Neuronal stem cell (in vitro differentiated cells): ENCODE measurements around the gene ZNF320.
"Not testable (repeated sequence)": the region's sequence is repeated elsewhere in the genome, so short reads cannot be mapped to it uniquely, and the experiment has no call there.

ENCODE experiments used
- DNase-seq: peaks from one replicate; pipeline ENCODE4 v3.0.0-alpha.2; 2013; ENCODE audit warnings: low spot score
- H2AFZ ChIP-seq: one replicate; pipeline ENCODE4 v1.6.1; 2013; ENCODE audit warnings: mild to moderate bottlenecking, low read length, inconsistent platforms
- H2AK5ac ChIP-seq: 2 replicates; pipeline ENCODE4 v1.6.1; 2013; ENCODE audit warnings: low read depth, mild to moderate bottlenecking, inconsistent platforms, low read length, moderate library complexity, mixed read lengths
- H2BK120ac ChIP-seq: 2 replicates; pipeline ENCODE4 v1.6.1; 2013; ENCODE audit warnings: low read depth, mild to moderate bottlenecking, inconsistent platforms, low read length, moderate library complexity, mixed read lengths
- H2BK12ac ChIP-seq: one replicate; pipeline ENCODE4 v1.6.1; 2013; ENCODE audit warnings: low read length, inconsistent platforms
- H2BK15ac ChIP-seq: 2 replicates; pipeline ENCODE4 v1.6.1; 2013; ENCODE audit warnings: mild to moderate bottlenecking, low read length, inconsistent platforms, mixed read lengths
- H2BK5ac ChIP-seq: one replicate; pipeline ENCODE4 v1.6.1; 2013; ENCODE audit warnings: inconsistent platforms, mild to moderate bottlenecking, low read length, moderate library complexity
- H3K14ac ChIP-seq: one replicate; pipeline ENCODE4 v1.6.1; 2013; ENCODE audit warnings: low read length, inconsistent platforms
- H3K18ac ChIP-seq: 2 replicates; pipeline ENCODE4 v1.6.1; 2013; ENCODE audit warnings: low read length, inconsistent platforms
- H3K23ac ChIP-seq: 2 replicates; pipeline ENCODE4 v1.6.1; 2013; ENCODE audit warnings: low read depth, mild to moderate bottlenecking, mixed read lengths, low read length, inconsistent platforms; ENCODE audit not compliant: poor library complexity
- H3K27ac ChIP-seq: replicated peaks from 3 replicates; pipeline ENCODE4 v1.5.1; 2013; ENCODE audit warnings: low read length, inconsistent platforms
- H3K27me3 ChIP-seq, 3 experiments: 2 replicates each; pipeline ENCODE4 v1.6.1; 2013; ENCODE audit warnings: low read length in 3 of 3, mild to moderate bottlenecking in 2 of 3, inconsistent platforms in 1 of 3, low read depth in 1 of 3, mixed read lengths in 1 of 3, moderate library complexity in 1 of 3; ENCODE audit not compliant: control insufficient read depth in 3 of 3, insufficient read depth in 3 of 3
- H3K36me3 ChIP-seq, 2 donors: replicated peaks in 1 of 2; 2 replicates each; pipeline ENCODE4 v1.6.1; 2013; ENCODE audit warnings: low read length in 2 of 2; ENCODE audit not compliant: control insufficient read depth in 2 of 2, insufficient read depth in 2 of 2
- H3K4ac ChIP-seq: 2 replicates; pipeline ENCODE4 v1.6.1; 2013; ENCODE audit warnings: inconsistent platforms, mild to moderate bottlenecking, low read length, moderate library complexity
- H3K4me1 ChIP-seq, 2 donors: 1 replicate in 1 of 2; 2 replicates in 1 of 2; pipeline ENCODE4 v1.6.1; 2013; ENCODE audit warnings: low read length in 2 of 2, low read depth in 1 of 2; ENCODE audit not compliant: control insufficient read depth in 2 of 2, insufficient read depth in 1 of 2
- H3K4me2 ChIP-seq: one replicate; pipeline ENCODE4 v1.6.1; 2013; ENCODE audit warnings: mild to moderate bottlenecking, low read length, inconsistent platforms; ENCODE audit not compliant: insufficient read depth, poor library complexity, severe bottlenecking
- H3K4me3 ChIP-seq, 2 donors: 2 replicates each; pipeline ENCODE4 v1.5.1; 2013; ENCODE audit warnings: low read length in 2 of 2, mild to moderate bottlenecking in 2 of 2, inconsistent platforms in 1 of 2, moderate library complexity in 1 of 2
- H3K79me1 ChIP-seq: one replicate; pipeline ENCODE4 v1.6.1; 2013; ENCODE audit warnings: low read depth, mild to moderate bottlenecking, inconsistent platforms, low read length, moderate library complexity
- H3K9ac ChIP-seq: one replicate; pipeline ENCODE4 v1.6.1; 2013; ENCODE audit warnings: mild to moderate bottlenecking, low read depth, low read length, inconsistent platforms; ENCODE audit not compliant: poor library complexity
- H3K9me3 ChIP-seq, 2 donors: replicated peaks in 1 of 2; 2 replicates each; pipeline versions ENCODE3 to v1.6.1; 2013; ENCODE audit warnings: low read length in 2 of 2, mild to moderate bottlenecking in 2 of 2, inconsistent platforms in 1 of 2, low read depth in 1 of 2, mixed read lengths in 1 of 2, moderate library complexity in 1 of 2; ENCODE audit not compliant: control insufficient read depth in 2 of 2, insufficient read depth in 1 of 2
- H4K8ac ChIP-seq: one replicate; pipeline ENCODE4 v1.6.1; 2013; ENCODE audit warnings: low read depth, mild to moderate bottlenecking, inconsistent platforms, low read length, moderate library complexity
- H4K91ac ChIP-seq: one replicate; pipeline ENCODE4 v1.6.1; 2013; ENCODE audit warnings: low read length, low read depth, mild to moderate bottlenecking, inconsistent platforms; ENCODE audit not compliant: poor library complexity
- WGBS, 2 donors: extraction: QIAGEN DNeasy Blood & Tissue Kit; methylation state at CpG; one replicate each; pipeline ENCODE4 v1.1.7; 2013; ENCODE audit warnings: missing lambda C conversion rate in 2 of 2, mixed read lengths in 1 of 2; ENCODE audit not compliant: insufficient read length in 2 of 2, insufficient replicate concordance in 1 of 2; ENCODE audit errors: extremely low coverage in 2 of 2; 5-methylcytosine and 5-hydroxymethylcytosine counted together

ZNF320 gene

DNA sequence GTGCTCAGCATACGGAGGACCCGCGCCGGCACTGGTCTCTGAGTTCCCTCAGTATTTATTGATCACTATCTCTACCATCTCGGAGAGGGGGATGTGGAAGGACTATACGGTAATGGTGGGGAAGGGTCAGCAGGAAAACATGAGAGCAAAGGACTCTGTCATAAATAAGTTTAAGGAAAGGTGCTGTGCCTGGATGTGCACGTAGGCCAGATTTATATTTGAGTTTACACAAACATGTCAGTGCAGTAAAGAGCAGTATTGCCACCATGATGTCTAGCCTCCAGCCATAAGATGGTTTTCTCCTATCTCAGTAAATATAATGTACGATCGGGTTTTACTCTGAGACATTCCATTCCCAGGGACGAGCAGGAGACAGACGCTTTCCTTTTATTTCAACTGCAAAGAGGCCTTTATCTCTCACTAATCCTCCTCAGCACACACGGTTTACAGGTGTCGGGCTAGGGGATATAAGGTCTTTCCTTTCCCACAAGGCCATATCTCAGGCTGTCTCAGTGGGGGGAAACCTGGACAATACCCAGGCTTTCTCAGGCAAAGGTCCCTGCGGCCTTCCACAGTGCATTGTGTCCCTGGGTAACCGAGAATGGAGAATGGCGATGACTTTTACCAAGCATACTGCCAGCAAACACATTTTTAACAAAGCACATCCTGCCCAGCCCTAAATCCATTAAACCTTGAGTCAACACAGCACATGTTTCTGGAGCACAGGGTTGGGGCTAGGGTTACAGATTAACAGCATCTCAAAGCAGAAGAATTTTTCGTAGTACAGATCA lies 47.5 kb upstream of the ZNF320 start:
- H3K4me2 ChIP-seq, H3K79me1 ChIP-seq, H3K4me3 ChIP-seq, H4K91ac ChIP-seq, H4K8ac ChIP-seq, H3K4me1 ChIP-seq, H2BK12ac ChIP-seq, H3K4ac ChIP-seq, H2BK120ac ChIP-seq, H3K27me3 ChIP-seq, H2BK15ac ChIP-seq, H2AK5ac ChIP-seq, H3K9ac ChIP-seq, H3K23ac ChIP-seq, H2BK5ac ChIP-seq, DNase-seq, H2AFZ ChIP-seq, H3K14ac ChIP-seq, H3K18ac ChIP-seq: not testable (repeated sequence)
- Histone ChIP-seq H3K9me3 (peaks cover 14 to 33% of the 10 kb centered on the region in 2 donors), H3K36me3 (peaks cover 8 to 19% of the 10 kb centered on the region in 2 donors), H3K27ac (peak overlapping the region; percentile 30)
- no CpG with 5 or more reads among the region's 17 CpGs for WGBS, 2 donors

DNA sequence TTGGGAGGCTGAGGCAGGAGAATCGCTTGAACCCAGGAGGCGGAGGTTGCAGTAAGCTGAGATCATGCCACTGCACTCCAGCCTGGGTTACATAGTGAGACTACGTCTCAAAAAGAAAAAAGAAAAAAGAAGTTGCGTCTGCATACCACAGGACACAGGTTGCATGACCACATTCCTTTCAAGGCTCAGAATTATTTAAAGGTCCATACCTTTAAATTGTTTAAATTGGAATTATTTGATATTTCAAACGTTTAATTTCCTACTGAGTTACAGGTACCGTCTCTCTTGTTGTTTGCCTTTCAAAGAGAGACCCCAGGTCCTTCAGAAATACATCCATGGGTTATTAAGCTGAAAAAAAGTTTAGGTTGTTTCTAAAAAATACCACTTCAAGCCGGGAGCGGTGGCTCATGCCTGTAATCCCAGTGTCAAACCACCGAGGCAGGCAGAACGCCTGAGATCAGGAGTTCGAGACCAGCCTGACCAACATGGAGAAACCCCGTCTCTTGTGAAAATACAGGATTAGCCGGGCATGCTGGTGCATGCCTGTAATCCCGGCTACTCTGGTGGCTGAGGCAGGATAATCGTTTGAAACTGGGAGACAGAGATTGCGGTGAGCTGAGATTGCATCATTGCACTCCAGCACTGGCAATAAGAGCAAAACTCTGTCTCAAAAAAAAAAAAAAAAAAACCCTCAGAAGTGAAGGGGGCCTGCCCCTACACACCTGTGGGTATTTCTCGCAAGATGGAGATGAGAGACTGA lies 46.6 kb upstream of the ZNF320 start:
- no peak overlapping the region for H3K4ac ChIP-seq
- H3K4me3 ChIP-seq = no peak overlapping the region
- no CpG with 5 or more reads among the region's 17 CpGs for WGBS, 2 donors
- H3K4me2 ChIP-seq = no peak overlapping the region
- no peak overlapping the region for H3K14ac ChIP-seq
- peaks cover 3 to 11% of the 10 kb centered on the region in 2 donors for H3K36me3 ChIP-seq
- no peak overlapping the region for H2BK15ac ChIP-seq
- H3K9ac ChIP-seq = no peak overlapping the region
- H2BK12ac ChIP-seq = peak overlapping the region; percentile 90
- H2AK5ac ChIP-seq = no peak overlapping the region
- H3K23ac ChIP-seq = no peak overlapping the region
- H3K9me3 ChIP-seq = peaks cover 12 to 30% of the 10 kb centered on the region in 2 donors
- DNase-seq = no peak
- peak overlapping the region; percentile 38 for H3K18ac ChIP-seq
- peaks cover 3% of the 10 kb centered on the region in 2 donors for H3K4me1 ChIP-seq
- peak overlapping the region; percentile 43 for H3K27ac ChIP-seq
- no peak overlapping the region for H2AFZ ChIP-seq
- no peaks in the 10 kb centered on the region for H3K27me3 ChIP-seq
- H3K79me1 ChIP-seq = no peaks in the 10 kb centered on the region
- no peak overlapping the region for H2BK120ac ChIP-seq
- H4K91ac ChIP-seq = no peak overlapping the region
- H4K8ac ChIP-seq = no peak overlapping the region
- no peak overlapping the region for H2BK5ac ChIP-seq

DNA sequence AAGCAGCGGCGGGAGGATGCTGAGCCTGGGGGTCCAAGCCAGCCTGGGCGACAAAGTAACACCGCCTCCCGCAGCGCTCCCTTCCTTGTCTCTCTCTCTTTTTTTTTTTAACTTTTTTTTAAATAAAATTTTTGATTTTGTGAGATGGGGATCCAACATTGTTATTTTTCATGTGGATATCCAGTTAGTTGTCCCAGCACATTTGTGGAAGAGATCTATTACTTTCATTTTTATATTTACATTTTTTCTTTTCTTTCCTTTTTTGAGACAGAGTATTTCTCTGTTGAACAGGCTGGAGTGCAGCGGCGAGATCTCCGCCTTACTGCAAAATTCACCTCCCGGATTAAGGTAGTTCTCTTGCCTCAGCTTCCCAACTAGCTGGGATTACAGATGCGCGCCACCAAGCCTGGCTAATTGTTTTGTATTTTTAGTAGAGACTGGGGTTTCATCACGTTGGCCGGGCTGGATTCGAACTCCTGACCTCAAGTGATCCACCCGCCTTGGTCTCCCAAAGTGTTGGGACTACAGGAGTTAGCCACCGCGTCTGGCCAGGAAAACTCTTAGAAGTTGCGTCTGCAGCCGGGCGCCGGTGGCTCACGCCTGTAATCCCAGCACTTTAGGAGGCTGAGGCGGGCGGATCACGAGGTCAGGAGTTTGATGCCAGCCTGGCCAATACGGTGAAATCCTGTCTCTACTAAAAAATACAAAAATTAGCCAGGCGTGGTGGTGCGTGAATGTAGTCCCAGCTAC lies 45.9 kb upstream of the ZNF320 start:
- Histone ChIP-seq H2BK120ac (no peak overlapping the region), H3K9ac (no peak overlapping the region), H2AK5ac (no peak overlapping the region), H3K4me2 (peak overlapping the region; percentile 60), H3K23ac (peak overlapping the region; percentile 43), H2AFZ (peak overlapping the region; percentile 93), H2BK12ac (no peak overlapping the region), H3K79me1 (no peaks in the 10 kb centered on the region), H3K4me3 (peak overlapping the region; percentile 33 to 89), H4K8ac (no peak overlapping the region), H2BK5ac (no peak overlapping the region), H4K91ac (no peak overlapping the region), H3K27me3 (no peaks in the 10 kb centered on the region), H3K18ac (peak overlapping the region; percentile 94), H3K36me3 (peaks cover 0 to 4% of the 10 kb centered on the region in 2 donors), H2BK15ac (no peak overlapping the region), H3K14ac (no peak overlapping the region), H3K4me1 (peaks cover 3% of the 10 kb centered on the region in 2 donors), H3K4ac (no peak overlapping the region), H3K9me3 (peaks cover 9 to 23% of the 10 kb centered on the region in 2 donors), H3K27ac (peak overlapping the region; percentile 78)
- no CpG with 5 or more reads among the region's 29 CpGs for WGBS, 2 donors
- no peak for DNase-seq
